Smooth muscle cell (in vitro differentiated cells): ENCODE results near the gene MTERF4. TPM values are rescaled to one million over a fixed set of nuclear protein-coding genes. Genes with fewer than 3 reads are reported as not detected.

Experiments used
- DNase-seq: peaks from one replicate; lab custom pipeline; 2025; ENCODE audit not compliant: unreplicated experiment; lab: John Stamatoyannopoulos, UW
- H2AFZ ChIP-seq: fragments of 200-600 bp; sonication (generic); 2 replicates; pipeline ENCODE4 v1.6.0; 2016; ENCODE audit warnings: antibody characterized with exemption, low read depth, mild to moderate bottlenecking
- H3F3A ChIP-seq: fragments of 200-600 bp; sonication (generic); 2 replicates; pipeline ENCODE4 v1.6.0; 2017; ENCODE audit warnings: antibody characterized with exemption, low read depth
- H3K27ac ChIP-seq: fragments of 200-600 bp; sonication (generic); 2 replicates; pipeline ENCODE4 v1.5.1; 2016; ENCODE audit warnings: low read depth, mild to moderate bottlenecking
- H3K27me3 ChIP-seq: fragments of 200-600 bp; sonication (generic); 2 replicates; pipeline ENCODE4 v1.6.1; 2016; ENCODE audit warnings: low read depth, mild to moderate bottlenecking
- H3K36me3 ChIP-seq: fragments of 200-600 bp; sonication (generic); 2 replicates; pipeline ENCODE4 v1.5.1; 2016; ENCODE audit warnings: low read depth
- H3K4me1 ChIP-seq: fragments of 200-600 bp; sonication (generic); 2 replicates; pipeline ENCODE4 v1.5.1; 2016; ENCODE audit warnings: low read depth
- H3K4me2 ChIP-seq: fragments of 200-600 bp; sonication (generic); 2 replicates; pipeline ENCODE4 v1.6.0; 2016; ENCODE audit warnings: mild to moderate bottlenecking
- H3K4me3 ChIP-seq: fragments of 200-600 bp; sonication (generic); 2 replicates; pipeline ENCODE4 v1.5.1; 2016; ENCODE audit warnings: mild to moderate bottlenecking
- H3K79me2 ChIP-seq: fragments of 200-600 bp; sonication (generic); 2 replicates; pipeline ENCODE4 v1.6.0; 2016; ENCODE audit warnings: low read depth, mild to moderate bottlenecking
- H3K9ac ChIP-seq: fragments of 200-600 bp; sonication (generic); 2 replicates; pipeline ENCODE4 v1.6.0; 2016; ENCODE audit warnings: low read depth
- H3K9me3 ChIP-seq: fragments of 200-600 bp; sonication (generic); replicated peaks from 2 replicates; pipeline ENCODE4 v1.5.1; 2016; ENCODE audit warnings: low read depth
- H4K20me1 ChIP-seq: fragments of 200-600 bp; sonication (generic); 2 replicates; pipeline ENCODE4 v1.6.0; 2016; ENCODE audit warnings: low read depth
- CTCF ChIP-seq: fragments of 200-600 bp; sonication (generic); IDR thresholded peaks from 2 replicates; pipeline ENCODE4 v1.5.1; 2017; ENCODE audit warnings: borderline replicate concordance, mild to moderate bottlenecking, antibody characterized with exemption; ENCODE audit not compliant: insufficient read depth, poor library complexity, severe bottlenecking
- WGBS: methylation state at CpG from one replicate; pipeline ENCODE4 v1.1.7; 2016; ENCODE audit warnings: low lambda C conversion rate; 5-methylcytosine and 5-hydroxymethylcytosine counted together
- polyA plus RNA-seq: library from polyadenylated mRNA; unstranded; fragments of >200 nt; fragmentation: Nextera tagmentation; extraction: Ambion mirVana; gene quantifications from 2 replicates; pipeline ENCODE4 v1.2.1, GENCODE V29; 2016
- total RNA-seq: library from RNA; depleted of rRNA; stranded (reverse); fragments of >200 nt; gene quantifications from 2 replicates; pipeline ENCODE4 v1.2.3, GENCODE V29; 2014

Gene MTERF4
- total and polyA plus RNA-seq, 2 experiments from 2014 or later, result 13.7 to 27.3 TPM

- no peak overlapping the region for H3K4me3 ChIP-seq
- WGBS, result 87% methylated on average over 18 of the region's 18 CpGs
- no peaks in the 10 kb centered on the region for H3K9me3 ChIP-seq
- H3K9ac ChIP-seq, result no peak overlapping the region
- H3F3A ChIP-seq, result no peaks in the 10 kb centered on the region
- no peaks in the 10 kb centered on the region for H4K20me1 ChIP-seq
- no peak for DNase-seq
- H3K4me1 ChIP-seq, result no peaks in the 10 kb centered on the region
- no peaks in the 10 kb centered on the region for H3K27me3 ChIP-seq
- no peak overlapping the region for H3K4me2 ChIP-seq
- TF ChIP-seq CTCF, result no peak
- H3K79me2 ChIP-seq, result no peaks in the 10 kb centered on the region
- no peaks in the 10 kb centered on the region for H3K36me3 ChIP-seq
- H3K27ac ChIP-seq, result no peak overlapping the region
- H2AFZ ChIP-seq, result no peak overlapping the region
Measured at GRCh38 chr2:241080405-241081189, 21.5 kb downstream of the MTERF4 start.

DNA sequence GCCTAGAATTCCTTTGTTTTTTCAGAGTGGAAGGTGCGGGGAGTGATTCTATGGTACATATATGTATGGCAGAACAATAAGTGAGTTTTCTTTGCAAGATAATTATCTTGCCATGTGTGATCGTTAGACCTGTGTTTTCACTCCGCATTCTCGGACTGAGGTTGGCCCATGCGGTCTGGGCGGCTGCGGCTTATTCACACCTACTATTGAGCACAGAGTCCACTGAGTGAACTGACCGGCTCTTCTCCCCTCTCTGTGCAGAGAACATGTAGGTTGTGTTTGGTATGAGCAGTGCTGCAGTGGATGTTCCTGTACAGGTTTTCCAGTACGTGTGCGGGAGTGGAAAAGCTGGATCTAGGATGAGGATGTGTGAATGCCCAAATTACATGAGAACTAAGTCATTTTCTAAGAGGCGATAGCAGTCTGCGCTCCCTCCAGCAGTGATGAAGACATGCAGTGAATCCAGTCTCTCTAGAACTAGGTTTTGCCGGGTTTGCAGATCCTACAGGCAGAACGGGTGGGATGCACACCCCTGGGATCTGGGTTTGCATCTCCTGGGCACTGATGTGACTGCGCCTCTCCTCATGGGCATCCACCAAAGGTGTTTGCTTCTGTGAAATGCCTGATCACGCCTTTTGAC is 27.1 kb downstream of the MTERF4 start:
- no peak overlapping the region for H3K27ac ChIP-seq
- H3K4me3 ChIP-seq, result no peak overlapping the region
- H3K4me2 ChIP-seq, result no peak overlapping the region
- no peaks in the 10 kb centered on the region for H3K79me2 ChIP-seq
- H3K9ac ChIP-seq, result no peak overlapping the region
- H3K27me3 ChIP-seq, result no peaks in the 10 kb centered on the region
- no peaks in the 10 kb centered on the region for H3K36me3 ChIP-seq
- DNase-seq, result no peak
- 96% methylated on average over 16 of the region's 16 CpGs for WGBS
- H4K20me1 ChIP-seq, result no peaks in the 10 kb centered on the region
- no peak overlapping the region for H2AFZ ChIP-seq
- H3F3A ChIP-seq, result no peaks in the 10 kb centered on the region
- TF ChIP-seq CTCF, result no peak
- H3K4me1 ChIP-seq, result no peaks in the 10 kb centered on the region
- no peaks in the 10 kb centered on the region for H3K9me3 ChIP-seq

- Histone ChIP-seq H3K4me2 (no peak overlapping the region), H3K79me2 (no peaks in the 10 kb centered on the region), H3K4me1 (no peaks in the 10 kb centered on the region), H3K36me3 (no peaks in the 10 kb centered on the region), H2AFZ (no peak overlapping the region), H3K27me3 (no peaks in the 10 kb centered on the region), H3F3A (no peaks in the 10 kb centered on the region), H4K20me1 (no peaks in the 10 kb centered on the region), H3K27ac (no peak overlapping the region), H3K4me3 (no peak overlapping the region), H3K9me3 (no peaks in the 10 kb centered on the region), H3K9ac (no peak overlapping the region)
- TF ChIP-seq CTCF, result no peak
- DNase-seq, result no peak
- WGBS, result 96% methylated on average over 16 of the region's 16 CpGs
Measured at GRCh38 chr2:241074065-241074818, 27.8 kb downstream of the MTERF4 start.
